Spleen (tissue), 11 donors: Measurements from ENCODE around the gene RASA3. TPM values are rescaled to one million over a fixed set of nuclear protein-coding genes. Genes with fewer than 3 reads are reported as not detected.

ENCODE experiments used
- DNase-seq: peaks from one replicate; pipeline ENCODE4 v3.0.0-alpha.2; 2020
- H3K27ac ChIP-seq, 8 donors: fragments of 200-600 bp; sonication (generic) in 7 of 8; 1 replicate in 4 of 8; 2 replicates in 4 of 8; pipeline versions ENCODE4 v1.5.0 to v1.8.0; 2016 to 2021; ENCODE audit warnings: inconsistent platforms in 4 of 8, mild to moderate bottlenecking in 4 of 8, moderate library complexity in 1 of 8
- H3K27me3 ChIP-seq, 7 donors: fragments of 200-600 bp; sonication (generic) in 6 of 7; replicated peaks in 1 of 7; 1 replicate in 4 of 7; 2 replicates in 3 of 7; pipeline versions ENCODE4 v1.5.0 to v1.8.0; 2016 to 2021; ENCODE audit warnings: inconsistent platforms in 3 of 7, mild to moderate bottlenecking in 1 of 7
- H3K36me3 ChIP-seq, 6 donors: fragments of 200-600 bp; sonication (generic) in 5 of 6; 1 replicate in 4 of 6; 2 replicates in 2 of 6; pipeline versions ENCODE4 v1.5.0 to v1.8.0; 2016 to 2021; ENCODE audit warnings: inconsistent platforms in 2 of 6
- H3K4me1 ChIP-seq, 6 donors: fragments of 200-600 bp; sonication (generic) in 5 of 6; 1 replicate in 3 of 6; 2 replicates in 3 of 6; pipeline versions ENCODE4 v1.5.0 to v1.8.0; 2016 to 2021; ENCODE audit warnings: inconsistent platforms in 3 of 6
- H3K4me3 ChIP-seq, 8 donors: fragments of 200-600 bp; sonication (generic) in 7 of 8; 1 replicate in 4 of 8; 2 replicates in 4 of 8; pipeline versions ENCODE4 v1.5.0 to v1.8.0; 2016 to 2021; ENCODE audit warnings: inconsistent platforms in 4 of 8, mild to moderate bottlenecking in 4 of 8, moderate library complexity in 2 of 8
- H3K9me3 ChIP-seq, 8 donors: fragments of 200-600 bp; sonication (generic) in 7 of 8; 1 replicate in 4 of 8; 2 replicates in 4 of 8; pipeline versions ENCODE4 v1.5.0 to v1.8.0; 2016 to 2021; ENCODE audit warnings: inconsistent platforms in 4 of 8
- CTCF ChIP-seq, 11 experiments: fragments of 200-600 bp in 7 of 11; fragments of 450-650 bp in 4 of 11; sonication (generic) in 4 of 11; IDR thresholded peaks in 8 of 11; conservative IDR thresholded peaks in 3 of 11; 1 replicate in 7 of 11; 2 replicates in 4 of 11; pipeline versions ENCODE4 v1.4.0 to v1.8.0; 2016 to 2021; ENCODE audit warnings: antibody characterized with exemption in 11 of 11, inconsistent platforms in 4 of 11, mild to moderate bottlenecking in 1 of 11
- POLR2A ChIP-seq, 3 donors: fragments of 450-650 bp; IDR thresholded peaks; one replicate each; pipeline ENCODE4 v1.5.1; 2017; ENCODE audit warnings: antibody characterized with exemption in 3 of 3, mild to moderate bottlenecking in 1 of 3
- POLR2AphosphoS5 ChIP-seq, 3 donors: sonication (generic); formaldehyde crosslinking; IDR thresholded peaks; one replicate each; pipeline ENCODE4 v1.5.1; 2017; ENCODE audit warnings: antibody characterized with exemption in 3 of 3
- WGBS, 5 donors: extraction: QIAGEN DNeasy Blood & Tissue Kit in 3 of 5; methylation state at CpG; one replicate each; pipeline versions ENCODE4 v1.1.5 to v1.1.7; 2013 to 2018; 5-methylcytosine and 5-hydroxymethylcytosine counted together
- intact Hi-C: fragments of 100-400 bp; cut with DNase I; formaldehyde crosslinking; loops from one replicate; pipeline ENCODE4 v1.15.0; 2023; ENCODE audit warnings: low total_unique reads
- polyA plus RNA-seq, 3 donors: library from polyadenylated mRNA; stranded (reverse); fragments of 200-250 nt; gene quantifications; one replicate each; pipeline ENCODE4 v1.2.1, GENCODE V29; 2013
- total RNA-seq, 7 donors: library from RNA; depleted of rRNA in 3 of 7; stranded (reverse); fragments of >200 nt in 3 of 7; fragmentation: NEBNext Ultra II Directional in 4 of 7; extraction: Animal tissue kit (Norgen Biotek cat#: 25700) in 4 of 7; gene quantifications; one replicate each; pipeline versions ENCODE4 v1.1.0 to v1.2.1, GENCODE V29; 2016 to 2021
- donor health status: healthy with polysubstance abuse.
- donor health status: DM: no; HTN: no; CAD: no; lungs with moderate emphysema.
- donor health status: DM: no; HTN: no; CAD: no.
- donor health status: Bipolar disorder and iron deficiency.
- donor health status: healthy.
- donor health status: DM: no; HTN: no; CAD: no.
- donor health status: DM: yes; HTN: yes; CAD: no.

RASA3 gene
- total and polyA plus RNA-seq, 10 donors, result 11.7 to 52.8 (median 47.7) TPM

- Histone ChIP-seq H3K36me3 (peaks cover 0 to 30% (median 0%) of the 10 kb centered on the region in 6 donors), H3K9me3 (peaks cover 0 to 4% (median 0%) of the 10 kb centered on the region in 8 donors), H3K4me3 (no peak overlapping the region), H3K27me3 (no peaks in the 10 kb centered on the region), H3K27ac (no peak overlapping the region), H3K4me1 (peaks cover 5 to 20% (median 14%) of the 10 kb centered on the region in 6 donors)
- 86 to 98% (median 88%) methylated on average over 7 to 18 of the region's 18 CpGs for WGBS, 5 donors
- no peak for TF ChIP-seq POLR2AphosphoS5 (IDR thresholded peaks at IDR 0.05)
- no peak for TF ChIP-seq CTCF (IDR thresholded peaks at IDR 0.05 in 8 of 11, conservative IDR thresholded peaks at IDR 0.05 in 3 of 11)
- no peak for TF ChIP-seq POLR2A (IDR thresholded peaks at IDR 0.05)
- DNase-seq, result peak; percentile 65
- intact Hi-C loops, result no loop called here
Measured at GRCh38 chr13:113952983-113953520, 179.4 kb downstream of the RASA3 start.

GRCh38 chr13:113952151-113952982 is 180.1 kb downstream of the RASA3 start:
- peaks cover 0 to 30% (median 0%) of the 10 kb centered on the region in 6 donors for H3K36me3 ChIP-seq
- intact Hi-C loops, result no loop called here
- H3K9me3 ChIP-seq, result peaks cover 0 to 4% (median 0%) of the 10 kb centered on the region in 8 donors
- no peaks in the 10 kb centered on the region for H3K27me3 ChIP-seq
- H3K4me3 ChIP-seq, result no peak overlapping the region
- TF ChIP-seq POLR2A (IDR thresholded peaks at IDR 0.05) (no peak), CTCF (IDR thresholded peaks at IDR 0.05 in 8 of 11, conservative IDR thresholded peaks at IDR 0.05 in 3 of 11) (no peak), POLR2AphosphoS5 (IDR thresholded peaks at IDR 0.05) (no peak)
- peak; percentile 69 for DNase-seq
- no peak overlapping the region for H3K27ac ChIP-seq
- WGBS, 5 donors, result 81 to 93% (median 92%) methylated on average over 19 to 42 of the region's 42 CpGs
- peaks cover 5 to 20% (median 14%) of the 10 kb centered on the region in 6 donors for H3K4me1 ChIP-seq

DNA sequence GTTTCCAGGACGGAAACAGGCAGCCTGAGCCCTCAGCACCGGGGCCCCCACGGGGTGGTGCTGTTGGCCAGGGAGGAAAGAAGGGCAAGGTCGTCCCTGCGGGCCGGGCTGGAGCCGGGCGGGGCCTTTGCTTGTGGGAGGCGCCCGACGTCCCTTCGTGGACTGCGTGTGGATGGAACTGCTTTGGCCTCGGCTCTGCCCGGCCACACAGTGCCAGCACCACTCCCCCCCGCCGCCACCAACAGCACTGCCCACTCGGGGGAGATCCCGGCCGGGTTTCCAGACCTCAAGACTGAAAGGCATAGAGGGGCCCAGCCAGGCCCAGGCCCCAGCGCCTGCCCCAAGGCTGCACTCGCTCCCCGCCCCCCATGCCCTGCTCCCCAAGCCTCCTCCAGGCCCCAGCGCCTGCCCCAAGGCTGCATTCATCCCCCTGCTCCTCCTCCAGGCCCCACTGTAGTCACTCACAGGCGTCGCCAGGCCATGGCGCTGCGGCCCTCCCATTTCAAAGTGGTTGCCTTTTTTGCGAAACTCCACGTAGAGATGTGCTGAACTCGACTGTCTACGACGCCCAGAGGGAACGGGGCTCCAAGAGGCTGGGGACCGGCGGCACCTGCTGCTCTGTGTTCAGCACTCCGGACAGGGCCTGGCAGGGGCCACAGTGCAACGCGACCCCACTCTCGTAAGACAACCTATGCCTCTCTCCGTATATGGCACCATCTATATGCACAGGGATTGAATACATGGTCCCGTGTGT is 181.0 kb downstream of the RASA3 start:
- H3K36me3 ChIP-seq, result peaks cover 0 to 28% (median 0%) of the 10 kb centered on the region in 6 donors
- H3K9me3 ChIP-seq, result peaks cover 0 to 4% (median 0%) of the 10 kb centered on the region in 8 donors
- WGBS, 5 donors, result 40 to 75% (median 42%) methylated on average over 22 to 42 of the region's 42 CpGs
- peak overlapping the region in 2 of 8 donors; percentile 30 to 38 for H3K27ac ChIP-seq
- H3K4me3 ChIP-seq, result peak overlapping the region in 2 of 8 donors; percentile 4 to 43
- peaks cover 5 to 23% (median 14%) of the 10 kb centered on the region in 6 donors for H3K4me1 ChIP-seq
- TF ChIP-seq CTCF (IDR thresholded peaks at IDR 0.05 in 8 of 11, conservative IDR thresholded peaks at IDR 0.05 in 3 of 11) (peak; percentile 75 to 93 (median 86)), POLR2A (IDR thresholded peaks at IDR 0.05) (no peak), POLR2AphosphoS5 (IDR thresholded peaks at IDR 0.05) (peak; percentile 54 to 80 (median 72))
- peak; percentile 93 for DNase-seq
- H3K27me3 ChIP-seq, result no peaks in the 10 kb centered on the region
- intact Hi-C loops, result loop anchor here (2.0 kb wide), 1 partner anchor 275 kb away; no protein-coding TSS in a partner anchor
